GM03348 (cell line): ENCODE results near the gene CARD19.

Experiments
- DNase-seq: peaks from one replicate; pipeline ENCODE4 v3.0.0; 2012; ENCODE audit warnings: low spot score

CARD19 gene

DNA sequence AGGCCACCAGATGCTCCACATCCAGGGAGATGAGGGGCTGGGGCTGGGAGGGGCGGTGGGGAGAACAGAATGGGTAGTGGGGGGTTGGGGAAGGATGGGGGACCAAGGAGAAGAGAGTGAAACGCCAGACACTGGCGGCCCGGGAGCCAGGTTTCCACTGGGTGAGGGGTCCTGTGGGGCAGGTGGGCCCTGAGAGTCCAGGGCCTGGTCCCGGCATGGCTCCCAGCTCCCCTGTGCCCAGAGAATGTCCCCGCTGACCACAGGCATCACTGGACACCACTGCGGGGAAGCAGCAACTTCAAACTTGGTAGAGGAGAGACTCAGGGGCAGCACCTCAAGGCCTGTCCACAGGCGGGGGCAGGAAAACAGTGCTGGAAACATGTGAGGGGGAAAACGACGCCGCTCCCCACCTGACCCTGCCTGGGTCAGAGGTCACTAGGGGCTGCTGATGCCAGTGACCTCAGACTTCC is 24.9 kb downstream of the CARD19 start:
- no peak for DNase-seq

DNA sequence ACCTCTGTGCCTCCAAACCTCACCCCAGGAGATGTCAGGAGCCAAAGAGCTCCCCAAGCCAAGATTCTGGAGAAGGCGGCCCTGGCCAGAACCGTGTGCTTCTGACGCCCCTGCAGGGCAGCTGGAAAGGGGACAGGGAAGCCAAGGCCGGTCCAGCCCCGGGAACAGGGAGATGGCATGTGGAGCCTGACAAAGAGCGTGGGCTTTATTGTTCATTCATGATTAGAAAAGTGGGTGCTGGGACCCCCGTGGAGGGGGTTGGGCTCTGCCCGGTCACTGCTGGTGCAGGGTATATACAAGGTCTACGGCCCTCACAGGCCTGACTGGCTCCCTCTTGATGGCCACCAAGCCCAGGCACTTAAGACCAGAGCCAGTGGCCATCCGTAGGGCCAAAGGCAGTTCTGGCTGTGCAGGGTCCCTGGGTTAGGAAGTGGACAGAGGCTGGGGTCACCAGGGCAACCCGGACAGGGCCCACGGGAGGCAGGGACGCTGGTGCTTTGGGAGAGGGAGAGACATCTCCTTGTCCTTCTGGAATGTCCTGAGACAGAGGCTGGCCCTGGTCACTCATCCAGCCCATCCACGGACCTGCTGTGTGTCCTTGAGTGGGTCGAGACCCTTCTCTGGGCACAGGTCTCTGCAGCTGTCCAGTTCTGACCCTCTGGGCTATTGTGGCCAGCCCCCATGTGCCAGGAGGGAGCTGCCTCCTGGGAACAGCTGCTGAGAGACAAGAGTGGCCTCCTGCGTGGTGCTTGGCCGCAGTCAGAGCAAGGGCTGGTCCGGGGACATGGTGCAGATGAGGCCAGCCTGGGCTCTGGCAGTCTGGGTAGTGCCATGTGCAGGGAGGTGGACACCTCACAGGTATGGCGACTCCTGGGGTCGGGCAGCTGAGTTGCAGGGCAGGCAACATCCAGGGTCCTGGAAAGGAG is 25.6 kb downstream of the CARD19 start:
- DNase-seq = no peak

DNA sequence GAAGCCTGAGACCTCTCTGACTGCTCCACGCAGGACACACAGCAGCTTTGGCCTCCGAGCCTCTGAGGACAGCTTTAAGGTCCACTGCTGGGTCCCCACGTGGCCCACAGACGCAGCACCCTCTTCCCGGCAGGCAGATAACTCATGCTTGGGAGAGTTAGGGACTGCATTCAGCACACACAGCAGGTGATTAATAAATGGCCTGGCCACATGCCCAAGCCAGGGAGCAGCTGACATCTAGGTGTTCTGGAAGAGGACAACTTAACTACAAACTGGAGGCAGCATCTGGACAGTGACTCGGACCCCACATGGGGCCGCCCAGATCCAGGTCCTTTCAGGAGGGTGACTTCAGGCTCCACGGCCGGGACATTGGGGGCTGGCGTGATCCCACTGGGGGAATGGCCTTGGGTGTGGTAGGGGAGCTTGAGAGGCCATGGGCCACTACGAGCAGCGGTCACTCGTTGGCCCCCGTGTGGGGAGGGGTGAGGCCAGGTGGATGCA is 26.8 kb downstream of the CARD19 start:
- no peak for DNase-seq

- DNase-seq = no peak
Measured at GRCh38 chr9:93123561-93124283, 27.7 kb downstream of the CARD19 start.

- no peak for DNase-seq
Measured at GRCh38 chr9:93124793-93125192, 28.8 kb downstream of the CARD19 start.

GRCh38 chr9:93125331-93125894 is 29.4 kb downstream of the CARD19 start:
- DNase-seq = no peak

GRCh38 chr9:93126151-93126781 is 30.2 kb downstream of the CARD19 start:
- no peak for DNase-seq

- DNase-seq = no peak
Measured at GRCh38 chr9:93126825-93127368, 30.9 kb downstream of the CARD19 start.

DNA sequence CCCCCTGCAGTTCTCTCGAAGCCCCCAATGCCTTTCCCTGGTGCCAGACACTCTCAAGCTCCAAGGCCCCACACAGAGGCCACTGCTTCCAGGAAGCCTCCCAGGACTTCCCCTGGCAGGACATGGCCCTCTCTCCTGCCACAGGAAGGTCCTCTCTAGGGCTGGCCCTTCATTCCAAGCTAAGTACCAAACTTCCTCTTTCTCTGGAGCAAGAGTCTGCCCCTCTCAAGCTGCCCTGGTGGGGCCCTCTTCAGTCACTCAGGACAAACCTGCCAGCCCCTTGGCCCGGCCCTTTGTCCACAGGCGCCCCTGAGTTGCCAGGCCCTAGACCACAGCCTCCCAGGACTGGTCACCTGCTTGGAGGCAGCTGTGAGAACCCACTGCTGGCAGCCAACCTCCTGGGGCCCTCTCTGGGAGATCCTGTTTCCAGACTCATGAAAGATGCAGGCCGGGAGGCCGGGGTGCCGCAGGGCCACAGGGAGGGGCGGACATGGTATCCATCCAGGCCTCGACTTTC is 31.4 kb downstream of the CARD19 start:
- DNase-seq = no peak

DNA sequence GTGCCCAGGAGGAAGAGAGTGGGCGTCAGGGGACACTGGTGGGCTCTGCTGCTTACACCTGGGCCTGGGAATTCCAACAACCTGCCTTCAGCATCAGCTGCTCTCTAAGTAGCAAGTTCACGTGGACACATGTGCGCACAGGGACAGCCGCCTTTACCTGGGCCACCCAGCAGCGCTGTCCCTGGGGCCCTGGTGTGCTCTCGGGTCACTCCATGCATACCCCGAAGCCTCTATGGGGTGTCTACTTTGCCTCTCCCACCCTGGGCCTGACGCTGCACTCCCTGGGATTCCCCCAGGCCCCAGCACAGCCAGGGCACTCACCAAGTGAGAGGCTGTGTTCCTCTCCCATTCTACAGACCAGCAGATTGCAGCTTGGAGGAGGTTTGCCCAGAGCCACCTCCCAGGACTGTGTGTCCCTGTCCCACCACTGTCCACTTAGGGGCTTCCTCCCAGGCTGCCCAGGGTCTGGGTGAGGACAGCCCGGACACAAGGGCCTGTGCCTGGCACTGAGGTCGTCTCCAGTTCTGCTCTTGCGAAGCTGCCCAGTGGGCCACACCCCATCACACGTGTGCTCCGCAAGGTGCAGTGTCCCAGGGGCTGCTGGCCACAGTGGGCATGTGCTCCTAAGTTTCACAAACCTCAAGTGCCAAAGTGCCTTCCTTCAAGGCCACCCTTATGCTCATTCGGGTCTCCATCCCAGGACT is 32.1 kb downstream of the CARD19 start:
- no peak for DNase-seq

DNA sequence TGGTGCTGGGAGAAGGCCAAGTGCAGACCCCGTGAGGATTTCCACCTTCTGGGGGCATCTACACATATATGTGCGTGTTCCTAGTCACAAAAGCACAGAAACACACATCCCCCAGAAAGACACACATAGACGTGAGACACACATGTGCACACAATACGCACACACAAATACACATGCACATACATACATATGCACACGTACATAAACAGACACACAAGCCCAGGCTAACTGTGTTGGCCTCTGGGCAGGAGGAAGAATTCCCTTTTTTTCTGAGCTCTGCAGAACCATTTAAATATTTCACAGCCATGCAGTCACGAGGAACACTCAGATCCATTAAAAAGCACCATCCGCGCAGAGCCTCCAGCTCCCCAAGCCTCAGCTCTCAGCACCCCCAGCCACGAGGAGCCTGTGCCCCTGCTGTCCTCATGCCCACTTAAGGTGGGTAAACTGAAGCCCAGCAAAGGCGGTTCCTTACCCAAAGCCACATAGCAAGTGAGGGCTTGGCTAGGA is 32.8 kb downstream of the CARD19 start:
- DNase-seq = no peak

DNA sequence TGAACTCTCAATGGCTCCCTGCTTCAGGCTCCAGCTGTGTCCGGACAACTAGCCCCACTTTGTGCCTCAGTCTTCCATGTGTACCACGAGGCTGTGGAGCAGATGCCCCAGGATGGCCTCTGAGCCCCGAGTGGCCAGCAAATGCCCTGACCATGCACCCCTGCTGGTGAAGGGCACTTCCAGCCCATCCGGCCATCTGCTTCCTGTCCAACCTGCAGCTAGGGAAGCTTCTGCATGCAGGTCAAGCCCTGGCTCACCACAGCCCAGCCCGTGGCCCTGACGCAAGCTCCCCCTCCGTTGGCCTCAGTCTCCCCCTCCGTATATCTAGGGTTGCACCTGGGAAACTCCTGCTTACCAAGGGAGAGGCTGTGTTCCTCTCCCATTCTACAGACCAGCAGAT is 33.3 kb downstream of the CARD19 start:
- no peak for DNase-seq

DNA sequence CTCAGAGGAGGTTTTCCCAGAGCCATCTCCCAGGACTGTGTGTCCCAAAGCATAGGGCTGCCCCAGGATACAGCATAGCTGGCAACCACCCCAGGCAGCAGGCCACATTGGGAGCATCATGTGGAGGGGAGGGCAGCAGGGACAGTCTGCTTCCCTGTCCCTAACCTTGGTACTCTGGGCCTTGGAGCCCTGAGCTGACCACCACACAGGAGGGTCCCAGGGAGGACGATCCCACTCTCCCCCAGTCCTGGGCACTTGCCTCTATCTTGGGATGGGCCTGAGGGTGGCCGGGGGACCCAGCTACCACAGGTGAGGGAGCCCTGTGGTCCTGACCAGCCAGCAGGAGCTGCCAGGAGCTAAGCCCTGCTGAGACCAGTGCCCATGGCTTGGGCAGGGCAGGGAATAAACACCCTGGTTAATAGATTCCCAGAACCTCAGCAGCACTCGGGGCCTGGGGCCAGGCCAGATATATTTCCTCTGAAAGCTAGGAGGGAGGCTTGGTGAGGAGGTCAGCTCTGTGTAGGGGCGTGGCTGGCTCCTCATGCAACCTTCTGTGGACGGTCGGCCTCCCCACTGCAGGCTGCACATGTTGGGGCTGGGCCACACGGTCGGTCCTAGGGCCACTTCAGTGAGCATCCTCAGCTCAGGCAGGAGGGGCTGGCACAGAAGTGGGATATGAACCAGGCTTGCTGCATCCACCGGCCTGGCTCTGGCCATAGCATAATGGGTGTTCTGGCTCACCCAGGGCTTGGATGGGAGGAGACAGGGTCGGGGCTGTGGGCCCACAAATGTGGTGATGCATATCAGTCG is 33.9 kb downstream of the CARD19 start:
- DNase-seq = no peak

- DNase-seq = no peak
Measured at GRCh38 chr9:93130861-93131481, 35.0 kb downstream of the CARD19 start.

GRCh38 chr9:93131599-93132286 is 35.7 kb downstream of the CARD19 start:
- DNase-seq = no peak

DNA sequence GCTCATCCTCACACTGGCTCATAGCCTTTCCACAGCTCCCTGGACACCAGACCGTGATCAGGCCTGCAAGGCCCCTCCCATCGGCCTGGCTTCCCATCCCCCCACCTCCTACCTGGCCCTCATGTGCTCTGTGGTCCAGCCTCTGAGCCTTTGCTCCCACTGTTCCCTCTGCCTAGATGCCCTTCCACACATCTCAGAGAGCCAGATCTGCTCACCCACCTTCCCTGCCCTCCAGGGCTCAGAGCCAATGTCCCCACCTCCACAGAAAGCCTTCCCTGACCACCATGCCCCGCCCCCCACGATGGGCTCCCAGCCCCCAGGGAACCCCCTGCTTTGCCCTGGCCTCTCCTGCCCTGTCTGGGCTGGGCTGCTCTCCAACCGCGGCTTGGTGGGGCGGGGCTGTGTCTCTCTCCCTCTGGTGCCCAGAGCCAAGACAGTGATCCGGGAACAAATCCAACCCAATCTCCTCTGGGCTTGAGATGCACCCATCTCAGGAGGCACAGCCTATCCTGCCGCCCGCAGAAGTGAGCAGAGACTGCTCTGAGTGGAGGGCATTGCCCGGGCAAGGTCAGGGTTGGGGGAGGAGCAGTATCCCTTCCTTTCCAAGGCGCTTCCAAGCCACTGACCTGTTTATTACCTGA is 36.4 kb downstream of the CARD19 start:
- DNase-seq = peak; percentile 76

GRCh38 chr9:93132946-93133680 is 37.1 kb downstream of the CARD19 start:
- DNase-seq = peak; percentile 40

DNA sequence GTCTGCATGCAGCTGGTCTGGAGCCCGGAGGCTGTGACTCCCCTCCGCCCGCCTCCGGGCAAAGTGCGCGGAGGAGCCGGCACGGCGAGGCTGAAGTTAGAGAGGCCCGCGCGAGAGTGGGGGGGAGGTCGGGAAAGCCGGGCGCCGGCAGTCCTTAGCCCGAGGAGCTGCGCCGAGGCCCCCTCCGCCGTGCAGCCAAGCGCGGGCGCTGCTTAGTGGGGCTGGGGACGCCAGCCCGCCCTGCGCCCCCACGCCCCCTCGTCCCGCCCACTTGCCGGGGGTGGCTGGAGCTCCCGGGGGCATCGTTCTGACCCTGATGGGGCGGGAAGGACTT is 37.6 kb downstream of the CARD19 start:
- DNase-seq = peak; percentile 92
